Measurements from ENCODE around the gene PLEKHJ1.

DNA sequence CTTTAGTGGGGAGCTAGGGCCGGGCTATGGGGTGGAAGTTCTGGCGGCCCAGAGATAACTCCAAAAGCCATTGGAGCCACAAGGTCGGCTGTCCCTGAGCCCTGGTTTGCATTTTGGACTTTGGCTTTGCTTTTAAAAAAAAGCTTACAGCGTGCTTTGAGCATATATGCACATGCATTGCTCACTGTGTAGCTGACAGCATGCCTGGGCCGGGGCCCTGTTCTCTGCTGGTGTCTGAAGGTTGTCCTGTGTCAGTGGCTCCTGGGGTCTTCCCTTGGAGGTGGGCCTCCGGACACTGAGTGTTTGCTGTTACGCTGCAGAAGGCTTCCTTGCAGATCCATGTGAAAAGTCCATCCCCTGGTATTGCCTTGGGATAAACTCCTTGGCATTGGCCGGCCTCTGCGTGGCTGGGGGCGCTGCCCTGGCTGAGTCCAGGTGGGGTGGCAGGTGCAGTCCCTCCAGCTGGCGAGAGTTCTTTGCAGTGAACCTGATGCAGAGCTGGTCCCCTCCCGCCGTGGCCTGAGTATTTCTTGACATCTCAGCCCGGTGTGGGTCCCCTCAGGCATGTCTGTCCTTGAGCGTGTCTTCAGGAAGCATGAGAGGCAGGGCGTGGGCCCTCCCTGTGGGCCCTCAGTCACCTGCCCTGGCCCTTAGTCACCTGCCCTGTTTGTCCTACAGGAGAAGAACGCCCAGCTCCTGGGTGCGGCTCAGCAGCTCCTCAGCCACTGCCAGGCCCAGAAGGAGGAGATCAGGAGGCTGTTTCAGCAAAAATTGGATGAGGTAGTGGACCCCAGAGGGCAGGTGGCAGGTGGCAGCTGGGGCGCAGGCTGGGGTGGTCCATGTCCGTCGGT lies 23.0 kb downstream of the PLEKHJ1 start:
- TF ChIP-seq, protein P1, sequence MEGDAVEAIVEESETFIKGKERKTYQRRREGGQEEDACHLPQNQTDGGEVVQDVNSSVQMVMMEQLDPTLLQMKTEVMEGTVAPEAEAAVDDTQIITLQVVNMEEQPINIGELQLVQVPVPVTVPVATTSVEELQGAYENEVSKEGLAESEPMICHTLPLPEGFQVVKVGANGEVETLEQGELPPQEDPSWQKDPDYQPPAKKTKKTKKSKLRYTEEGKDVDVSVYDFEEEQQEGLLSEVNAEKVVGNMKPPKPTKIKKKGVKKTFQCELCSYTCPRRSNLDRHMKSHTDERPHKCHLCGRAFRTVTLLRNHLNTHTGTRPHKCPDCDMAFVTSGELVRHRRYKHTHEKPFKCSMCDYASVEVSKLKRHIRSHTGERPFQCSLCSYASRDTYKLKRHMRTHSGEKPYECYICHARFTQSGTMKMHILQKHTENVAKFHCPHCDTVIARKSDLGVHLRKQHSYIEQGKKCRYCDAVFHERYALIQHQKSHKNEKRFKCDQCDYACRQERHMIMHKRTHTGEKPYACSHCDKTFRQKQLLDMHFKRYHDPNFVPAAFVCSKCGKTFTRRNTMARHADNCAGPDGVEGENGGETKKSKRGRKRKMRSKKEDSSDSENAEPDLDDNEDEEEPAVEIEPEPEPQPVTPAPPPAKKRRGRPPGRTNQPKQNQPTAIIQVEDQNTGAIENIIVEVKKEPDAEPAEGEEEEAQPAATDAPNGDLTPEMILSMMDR (conservative IDR thresholded peaks at IDR 0.05; ENCODE audit: low read depth, low read length) = no peak
- no peak for TF ChIP-seq EZH2 (IDR thresholded peaks at IDR 0.05; ENCODE audit: low read length, unreplicated experiment)
